OCI-LY3 (cell line): ENCODE results near the gene AUTS2.

ENCODE experiments used
- H2AFZ ChIP-seq: fragments of 200-600, 300-600 bp; shearing (Covaris generic); 2 replicates; pipeline ENCODE4 v1.6.0; 2014; ENCODE audit warnings: antibody characterized with exemption, low read depth, low read length
- H3K27ac ChIP-seq: fragments of 200-600, 300-600 bp; sonication (generic); 2 replicates; pipeline ENCODE4 v1.5.1; 2014; ENCODE audit warnings: mild to moderate bottlenecking, low read length, moderate library complexity, mixed read lengths
- H3K27me3 ChIP-seq: fragments of 200-600, 300-600 bp; sonication (generic); 2 replicates; pipeline ENCODE4 v1.6.1; 2014; ENCODE audit warnings: low read depth, low read length, mixed read lengths
- H3K36me3 ChIP-seq: fragments of 200-600, 300-600 bp; sonication (generic); replicated peaks from 2 replicates; pipeline ENCODE3; 2014; ENCODE audit warnings: low read depth, low read length, mixed read lengths
- H3K4me1 ChIP-seq: fragments of 300-600, 200-600 bp; sonication (generic); 2 replicates; pipeline ENCODE4 v1.6.1; 2014; ENCODE audit warnings: low read length, mixed read lengths
- H3K4me2 ChIP-seq: fragments of 200-600, 300-600 bp; sonication (generic); 2 replicates; pipeline ENCODE4 v1.6.1; 2014; ENCODE audit warnings: low read length, mixed read lengths
- H3K4me3 ChIP-seq: fragments of 300-600, 200-600 bp; sonication (generic); 2 replicates; pipeline ENCODE4 v1.5.1; 2014; ENCODE audit warnings: antibody characterized with exemption, mild to moderate bottlenecking, low read length, moderate library complexity
- H3K79me2 ChIP-seq: fragments of 300-600, 200-600 bp; shearing (Covaris generic); 2 replicates; pipeline ENCODE4 v1.6.1; 2014; ENCODE audit warnings: mild to moderate bottlenecking, low read length, mixed read lengths
- H3K9ac ChIP-seq: fragments of 300-600, 200-600 bp; shearing (Covaris generic); 2 replicates; pipeline ENCODE4 v1.6.0; 2014; ENCODE audit warnings: mild to moderate bottlenecking, low read length, moderate library complexity
- H3K9me3 ChIP-seq: fragments of 200-600, 300-600 bp; shearing (Covaris generic); 2 replicates; pipeline ENCODE4 v1.6.1; 2014; ENCODE audit warnings: low read length, mixed read lengths; ENCODE audit not compliant: insufficient read depth
- H4K20me1 ChIP-seq: fragments of 200-600, 300-600 bp; sonication (generic); 2 replicates; pipeline ENCODE4 v1.6.1; 2016; ENCODE audit warnings: low read length, mixed read lengths; ENCODE audit not compliant: insufficient read depth
- CTCF ChIP-seq: fragments of 200-600, 300-600 bp; sonication (generic); IDR thresholded peaks from 2 replicates; pipeline ENCODE4 v1.5.1; 2014; ENCODE audit warnings: antibody characterized with exemption, low read length, low read depth
- EZH2phosphoT487 ChIP-seq: fragments of 200-600 bp; shearing (Covaris generic); IDR thresholded peaks from 2 replicates; pipeline ENCODE4 v1.6.1; 2018; ENCODE audit warnings: antibody characterized with exemption, mixed run types, low read depth

The AUTS2 gene

DNA sequence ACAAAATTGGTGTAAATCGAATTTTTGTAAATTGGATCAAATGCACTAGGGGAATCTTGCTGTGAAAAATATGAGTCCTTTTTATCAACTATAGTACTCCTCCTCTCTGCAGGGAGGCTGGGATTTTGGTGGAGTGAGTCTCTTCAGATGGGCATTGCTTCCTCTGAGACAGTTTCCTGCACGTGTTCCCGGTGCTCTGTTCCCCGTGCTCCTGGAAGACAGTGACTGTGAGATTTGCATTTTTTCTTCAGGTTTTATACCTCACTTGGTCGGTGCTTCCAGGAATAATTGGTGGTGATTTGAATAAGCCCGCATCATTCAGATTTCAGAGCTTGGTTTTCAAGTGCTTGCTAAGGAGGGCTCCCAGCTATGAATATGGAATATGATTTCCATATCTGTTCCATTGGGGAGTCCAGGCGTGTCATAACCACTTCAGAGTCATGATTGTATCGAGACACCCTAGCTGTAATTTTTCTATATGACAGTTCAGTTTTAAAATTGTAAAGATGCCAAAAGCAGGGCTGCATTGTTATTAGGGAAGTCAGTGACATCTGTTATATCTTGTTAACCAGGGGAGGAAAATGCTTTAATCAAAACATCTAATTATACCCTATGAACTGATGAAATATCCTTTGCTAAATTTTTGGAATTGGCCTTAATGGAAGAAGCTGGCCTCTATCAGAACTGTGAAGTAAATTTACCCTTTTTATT, 12.3 kb downstream of the AUTS2 start:
- no peak for TF ChIP-seq EZH2phosphoT487
- no peak for TF ChIP-seq CTCF
- Histone ChIP-seq H3K9ac (no peak overlapping the region), H3K79me2 (no peaks in the 10 kb centered on the region), H3K36me3 (no peaks in the 10 kb centered on the region), H2AFZ (no peak overlapping the region), H3K9me3 (no peaks in the 10 kb centered on the region), H3K4me3 (no peak overlapping the region), H3K4me1 (no peaks in the 10 kb centered on the region), H3K27me3 (no peaks in the 10 kb centered on the region), H4K20me1 (no peaks in the 10 kb centered on the region), H3K27ac (no peak overlapping the region), H3K4me2 (no peak overlapping the region)

DNA sequence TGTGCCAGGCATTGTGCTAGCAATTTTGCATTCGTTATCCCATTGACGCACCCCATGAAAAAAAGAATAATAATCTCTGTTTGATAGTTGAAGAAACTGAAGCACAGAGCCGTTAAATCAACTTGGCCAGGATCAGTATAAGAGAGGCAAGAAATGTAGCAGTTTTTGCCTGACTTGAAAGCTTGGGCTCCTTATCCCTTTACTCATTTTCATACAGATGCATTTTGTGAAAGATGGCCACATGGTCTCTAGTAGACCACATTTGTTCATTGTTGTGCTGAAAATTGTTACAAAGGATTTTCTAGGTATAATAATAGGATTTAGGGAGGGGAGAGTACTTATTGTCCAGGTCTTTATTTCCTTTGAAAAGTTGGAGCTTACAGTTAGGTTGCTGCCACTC, 14.7 kb downstream of the AUTS2 start:
- H3K4me1 ChIP-seq, result no peaks in the 10 kb centered on the region
- no peak for TF ChIP-seq EZH2phosphoT487
- no peak for TF ChIP-seq CTCF
- no peak overlapping the region for H2AFZ ChIP-seq
- H3K36me3 ChIP-seq, result no peaks in the 10 kb centered on the region
- H3K4me2 ChIP-seq, result no peak overlapping the region
- H3K9ac ChIP-seq, result no peak overlapping the region
- H3K27me3 ChIP-seq, result no peaks in the 10 kb centered on the region
- no peaks in the 10 kb centered on the region for H3K9me3 ChIP-seq
- H3K27ac ChIP-seq, result no peak overlapping the region
- H3K4me3 ChIP-seq, result no peak overlapping the region
- H4K20me1 ChIP-seq, result no peaks in the 10 kb centered on the region
- H3K79me2 ChIP-seq, result no peaks in the 10 kb centered on the region

DNA sequence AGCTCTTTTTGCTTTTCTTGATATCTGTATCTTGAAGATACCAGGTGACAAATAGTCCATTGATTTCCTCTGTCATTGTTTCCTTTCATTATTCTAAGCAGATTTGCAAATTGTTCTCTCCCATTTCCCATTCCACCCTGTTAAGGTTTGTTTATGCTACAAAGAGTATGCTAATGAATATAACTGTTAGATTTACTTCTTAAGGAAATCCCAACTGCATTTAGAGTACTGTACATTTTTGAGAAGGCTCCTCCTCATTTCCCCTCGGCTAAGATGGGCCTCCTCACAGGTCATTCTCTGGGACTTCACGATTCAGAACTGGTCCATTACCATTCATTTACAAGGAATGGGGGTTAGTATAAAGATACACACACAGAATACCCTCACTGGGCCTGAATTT, 15.6 kb downstream of the AUTS2 start:
- no peaks in the 10 kb centered on the region for H3K79me2 ChIP-seq
- no peaks in the 10 kb centered on the region for H3K27me3 ChIP-seq
- no peak for TF ChIP-seq CTCF
- no peak for TF ChIP-seq EZH2phosphoT487
- no peaks in the 10 kb centered on the region for H4K20me1 ChIP-seq
- H3K9ac ChIP-seq, result no peak overlapping the region
- no peaks in the 10 kb centered on the region for H3K9me3 ChIP-seq
- H3K4me2 ChIP-seq, result no peak overlapping the region
- H3K4me3 ChIP-seq, result no peak overlapping the region
- no peak overlapping the region for H3K27ac ChIP-seq
- no peak overlapping the region for H2AFZ ChIP-seq
- no peaks in the 10 kb centered on the region for H3K36me3 ChIP-seq
- H3K4me1 ChIP-seq, result no peaks in the 10 kb centered on the region

GRCh38 chr7:69615685-69616084, 17.4 kb downstream of the AUTS2 start:
- H2AFZ ChIP-seq, result no peak overlapping the region
- no peaks in the 10 kb centered on the region for H3K9me3 ChIP-seq
- H3K36me3 ChIP-seq, result no peaks in the 10 kb centered on the region
- no peaks in the 10 kb centered on the region for H3K4me1 ChIP-seq
- no peak overlapping the region for H3K4me3 ChIP-seq
- TF ChIP-seq EZH2phosphoT487, result no peak
- H3K27me3 ChIP-seq, result no peaks in the 10 kb centered on the region
- no peak overlapping the region for H3K9ac ChIP-seq
- no peaks in the 10 kb centered on the region for H4K20me1 ChIP-seq
- no peak overlapping the region for H3K27ac ChIP-seq
- H3K79me2 ChIP-seq, result no peaks in the 10 kb centered on the region
- no peak overlapping the region for H3K4me2 ChIP-seq
